HEK293 (cell line): Measurements from ENCODE around the gene GATC.

Source experiments
- CTCF ChIA-PET: fragments of 350-600 bp; formaldehyde crosslinking; extraction: SDS; loops from one replicate; lab custom pipeline; 2021; ENCODE audit warnings: antibody characterized with exemption; lab: Yijun Ruan, JAX
- POLR2A ChIA-PET: fragments of 300-600 bp; formaldehyde crosslinking; extraction: SDS; loops from one replicate; lab custom pipeline; 2020; ENCODE audit warnings: antibody characterized with exemption, inconsistent platforms; lab: Yijun Ruan, JAX
- H3K27ac ChIP-seq: fragments of 200-500 bp; sonication (Bioruptor generic); 2 replicates; pipeline ENCODE4 v1.5.1; 2014; ENCODE audit warnings: low read depth, low read length, control low read depth, inconsistent platforms; ENCODE audit errors: extremely low read depth
- H3K36me3 ChIP-seq, 2 experiments: fragments of 200-500 bp in 1 of 2; sonication (Bioruptor generic) in 1 of 2; 1 replicate in 1 of 2; 2 replicates in 1 of 2; pipeline ENCODE4 v1.5.1; 2014 to 2017; ENCODE audit warnings: inconsistent platforms in 2 of 2, low read length in 2 of 2; ENCODE audit not compliant: control insufficient read depth in 2 of 2, insufficient read depth in 1 of 2
- H3K4me1 ChIP-seq: fragments of 200-500 bp; sonication (Bioruptor generic); 2 replicates; pipeline ENCODE4 v1.5.1; 2014; ENCODE audit warnings: mild to moderate bottlenecking, low read length, inconsistent platforms; ENCODE audit not compliant: control insufficient read depth, insufficient read depth
- H3K4me3 ChIP-seq: 2 replicates; pipeline ENCODE4 v1.5.1; 2011; ENCODE audit warnings: low read depth, mild to moderate bottlenecking, control low read depth, low read length, moderate library complexity
- H3K9me3 ChIP-seq: fragments of 200-500 bp; sonication (Bioruptor generic); 2 replicates; pipeline ENCODE4 v1.5.1; 2014; ENCODE audit warnings: low read depth, low read length, inconsistent platforms; ENCODE audit not compliant: control insufficient read depth, insufficient read depth
- GLI2 ChIP-seq: fragments of 450-650 bp; formaldehyde crosslinking; IDR thresholded peaks from 2 replicates; pipeline ENCODE4; 2017; ENCODE audit warnings: missing biosample characterization, missing genetic modification characterization, low read depth, borderline replicate concordance
- GLI4 ChIP-seq: fragments of 450-650 bp; formaldehyde crosslinking; IDR thresholded peaks from 2 replicates; pipeline ENCODE4 v1.5.1; 2016; ENCODE audit warnings: missing biosample characterization, missing genetic modification characterization
- KLF17 ChIP-seq: fragments of 450-650 bp; formaldehyde crosslinking; IDR thresholded peaks from 2 replicates; pipeline ENCODE4 v1.5.1; 2016; ENCODE audit warnings: missing biosample characterization, missing genetic modification characterization
- KLF7 ChIP-seq: fragments of 450-650 bp; formaldehyde crosslinking; IDR thresholded peaks from 2 replicates; pipeline ENCODE4 v1.5.1; 2016; ENCODE audit warnings: missing biosample characterization, missing genetic modification characterization, borderline replicate concordance
- MEIS1 ChIP-seq: sonication (generic); formaldehyde crosslinking; IDR thresholded peaks from 2 replicates; pipeline ENCODE4 v1.8.1; 2022; ENCODE audit warnings: missing genetic modification reagents, mild to moderate bottlenecking, borderline replicate concordance
- PATZ1 ChIP-seq: fragments of 450-650 bp; formaldehyde crosslinking; IDR thresholded peaks from 2 replicates; pipeline ENCODE4 v1.5.1; 2016; ENCODE audit warnings: missing biosample characterization, missing genetic modification characterization
- PRDM1 ChIP-seq: fragments of 450-650 bp; formaldehyde crosslinking; IDR thresholded peaks from 2 replicates; pipeline ENCODE4; 2016; ENCODE audit warnings: missing biosample characterization, missing genetic modification characterization
- SCRT2 ChIP-seq: fragments of 450-650 bp; formaldehyde crosslinking; IDR thresholded peaks from 2 replicates; pipeline ENCODE4 v1.5.1; 2016; ENCODE audit warnings: missing biosample characterization, missing genetic modification characterization
- TRIM28 ChIP-seq: IDR thresholded peaks from 2 replicates; pipeline ENCODE4 v1.6.1; 2011; ENCODE audit warnings: low read length, control low read depth, borderline replicate concordance
- ZBTB17 ChIP-seq: fragments of 450-650 bp; formaldehyde crosslinking; IDR thresholded peaks from 2 replicates; pipeline ENCODE4 v1.5.1; 2016; ENCODE audit warnings: missing biosample characterization, missing genetic modification characterization
- ZBTB8A ChIP-seq: fragments of 450-650 bp; formaldehyde crosslinking; IDR thresholded peaks from 2 replicates; pipeline ENCODE4 v1.5.1; 2016; ENCODE audit warnings: missing biosample characterization, missing genetic modification characterization
- ZFP41 ChIP-seq: fragments of 450-650 bp; formaldehyde crosslinking; IDR thresholded peaks from 2 replicates; pipeline ENCODE4 v1.5.1; 2016; ENCODE audit warnings: missing biosample characterization, missing genetic modification characterization, borderline replicate concordance
- ZNF132 ChIP-seq: fragments of 450-650 bp; formaldehyde crosslinking; IDR thresholded peaks from 2 replicates; pipeline ENCODE4 v1.5.1; 2017; ENCODE audit warnings: missing biosample characterization, missing genetic modification characterization, borderline replicate concordance
- ZNF157 ChIP-seq: fragments of 450-650 bp; formaldehyde crosslinking; IDR thresholded peaks from 2 replicates; pipeline ENCODE4 v1.5.1; 2016; ENCODE audit warnings: missing biosample characterization, missing genetic modification characterization
- ZNF169 ChIP-seq: fragments of 450-650 bp; formaldehyde crosslinking; IDR thresholded peaks from 2 replicates; pipeline ENCODE4 v1.5.1; 2016; ENCODE audit warnings: missing biosample characterization, missing genetic modification characterization
- ZNF174 ChIP-seq: fragments of 450-650 bp; formaldehyde crosslinking; IDR thresholded peaks from 2 replicates; pipeline ENCODE4 v1.5.0; 2017; ENCODE audit warnings: missing biosample characterization, mild to moderate bottlenecking, missing genetic modification characterization
- ZNF214 ChIP-seq: fragments of 450-650 bp; formaldehyde crosslinking; IDR thresholded peaks from 2 replicates; pipeline ENCODE4 v1.5.1; 2017; ENCODE audit warnings: missing biosample characterization, mild to moderate bottlenecking, missing genetic modification characterization, borderline replicate concordance
- ZNF391 ChIP-seq: fragments of 450-650 bp; formaldehyde crosslinking; IDR thresholded peaks from 2 replicates; pipeline ENCODE4 v1.5.1; 2016; ENCODE audit warnings: low read depth, missing biosample characterization, missing genetic modification characterization, borderline replicate concordance
- ZNF394 ChIP-seq: fragments of 450-650 bp; formaldehyde crosslinking; IDR thresholded peaks from 2 replicates; pipeline ENCODE4 v1.5.1; 2016; ENCODE audit warnings: missing biosample characterization, missing genetic modification characterization, mild to moderate bottlenecking, moderate library complexity, borderline replicate concordance
- ZNF529 ChIP-seq: fragments of 450-650 bp; formaldehyde crosslinking; IDR thresholded peaks from 2 replicates; pipeline ENCODE4 v1.5.1; 2017; ENCODE audit warnings: missing genetic modification characterization, missing biosample characterization; ENCODE audit not compliant: insufficient replicate concordance
- ZNF558 ChIP-seq: fragments of 450-650 bp; formaldehyde crosslinking; IDR thresholded peaks from 2 replicates; pipeline ENCODE4 v1.5.1; 2016; ENCODE audit warnings: missing biosample characterization, missing genetic modification characterization
- ZNF561 ChIP-seq: fragments of 450-650 bp; IDR thresholded peaks from 2 replicates; pipeline ENCODE4 v1.5.1; 2018; ENCODE audit warnings: missing biosample characterization, missing genetic modification characterization, borderline replicate concordance
- ZNF621 ChIP-seq: fragments of 450-650 bp; formaldehyde crosslinking; IDR thresholded peaks from 2 replicates; pipeline ENCODE4 v1.5.1; 2017; ENCODE audit warnings: missing biosample characterization, missing genetic modification characterization
- ZNF704 ChIP-seq: fragments of 450-650 bp; formaldehyde crosslinking; IDR thresholded peaks from 2 replicates; pipeline ENCODE4 v1.5.1; 2016; ENCODE audit warnings: missing biosample characterization, missing genetic modification characterization
- ZNF768 ChIP-seq: fragments of 450-650 bp; formaldehyde crosslinking; IDR thresholded peaks from 2 replicates; pipeline ENCODE4 v1.5.1; 2018; ENCODE audit warnings: missing biosample characterization, mild to moderate bottlenecking, missing genetic modification characterization
- ZNF776 ChIP-seq: fragments of 450-650 bp; formaldehyde crosslinking; IDR thresholded peaks from 2 replicates; pipeline ENCODE4 v1.5.0; 2017; ENCODE audit warnings: missing biosample characterization, missing genetic modification characterization, borderline replicate concordance
- ZNF843 ChIP-seq: fragments of 450-650 bp; formaldehyde crosslinking; IDR thresholded peaks from 2 replicates; pipeline ENCODE4 v1.5.1; 2016; ENCODE audit warnings: missing biosample characterization, missing genetic modification characterization
- ZSCAN4 ChIP-seq: fragments of 450-650 bp; formaldehyde crosslinking; IDR thresholded peaks from 2 replicates; pipeline ENCODE4 v1.5.1; 2017; ENCODE audit warnings: missing biosample characterization, missing genetic modification characterization

GATC gene

GRCh38 chr12:120404271-120404670 is 42.0 kb upstream of the GATC start:
- POLR2A ChIA-PET: no interaction called here

GRCh38 chr12:120406069-120406468 is 40.2 kb upstream of the GATC start:
- H3K9me3 ChIP-seq: no peaks in the 10 kb centered on the region
- H3K36me3 ChIP-seq: no peaks in the 10 kb centered on the region
- no peak overlapping the region for H3K27ac ChIP-seq
- no peak for TF ChIP-seq GLI4 (tag by site-specific recombination)
- TF ChIP-seq ZNF394 (tag by site-specific recombination): no peak
- TF ChIP-seq KLF7: no peak
- no peak for TF ChIP-seq MEIS1 (CRISPR knock-in tag)
- TF ChIP-seq ZSCAN4: no peak
- no peak for TF ChIP-seq ZNF561 (tag by site-specific recombination)
- no peak for TF ChIP-seq ZBTB17 (tag by site-specific recombination)
- TF ChIP-seq ZNF132 (tag by site-specific recombination): no peak
- no peak for TF ChIP-seq ZNF157 (tag by site-specific recombination)
- TF ChIP-seq ZBTB8A (tag by site-specific recombination): no peak
- no peak for TF ChIP-seq ZNF704
- no peak for TF ChIP-seq GLI2 (tag by site-specific recombination)
- TF ChIP-seq TRIM28: no peak
- no peak for TF ChIP-seq PATZ1 (tag by site-specific recombination)
- no peak for TF ChIP-seq ZNF558 (tag by site-specific recombination)
- no peak for TF ChIP-seq ZNF768 (tag by site-specific recombination)
- TF ChIP-seq ZNF843 (tag by site-specific recombination): no peak
- TF ChIP-seq ZNF391 (tag by site-specific recombination): no peak
- no peak for TF ChIP-seq ZNF174 (tag by site-specific recombination)
- TF ChIP-seq ZNF621 (tag by site-specific recombination): no peak
- no peak overlapping the region for H3K4me3 ChIP-seq
- H3K4me1 ChIP-seq: peaks cover 3% of the 10 kb centered on the region; the same call in 1 of the 2 replicates
- ChIA-PET CTCF (interaction anchor here (0.6 to 2.8 kb wide), 4 partner anchors 22 to 178 kb away, joined by 3 to 11 read pairs (median 6); no protein-coding TSS in a partner anchor), POLR2A (no interaction called here)

More at GRCh38 chr12:120404271-120404670, 42.0 kb upstream of the GATC start:
- H3K4me1 ChIP-seq: peaks cover 3% of the 10 kb centered on the region; the same call in 1 of the 2 replicates
- no peaks in the 10 kb centered on the region for H3K36me3 ChIP-seq
- no peak overlapping the region for H3K4me3 ChIP-seq
- no peak overlapping the region for H3K27ac ChIP-seq
- CTCF ChIA-PET: interaction anchor here (0.7 kb wide), 1 partner anchor 26 kb away, joined by 3 read pairs; no protein-coding TSS in a partner anchor
- H3K9me3 ChIP-seq: no peaks in the 10 kb centered on the region
- TF ChIP-seq ZNF214 (tag by site-specific recombination) (no peak), KLF17 (tag by site-specific recombination) (no peak), ZNF529 (tag by site-specific recombination) (no peak), ZNF169 (tag by site-specific recombination) (no peak), ZNF776 (tag by site-specific recombination) (no peak), SCRT2 (tag by site-specific recombination) (no peak), ZFP41 (no peak), PRDM1 (no peak), MEIS1 (CRISPR knock-in tag) (no peak)
